Heart left ventricle (tissue), 16 donors: ENCODE data around the gene PYGB. TPM values are rescaled to one million over a fixed set of nuclear protein-coding genes. Genes with fewer than 3 reads are reported as not detected.

Experiments
- ATAC-seq, 4 donors: fragments of 200-7000 bp; cut with Tn5 transposase; one replicate each; pipeline ENCODE4 v1.9.1; 2020 to 2022; ENCODE audit warnings: moderate library complexity in 4 of 4, mild to moderate bottlenecking in 3 of 4, moderate number of reproducible peaks in 1 of 4
- DNase-seq, 5 donors: peaks; one replicate each; pipeline ENCODE4 v3.0.0-alpha.2; 2020
- H3K27ac ChIP-seq, 12 donors: fragments of 200-600 bp; sonication (generic) in 4 of 12; one replicate each; pipeline versions ENCODE4 v1.5.0 to v1.8.0; 2016 to 2022; ENCODE audit warnings: mild to moderate bottlenecking in 2 of 12
- H3K27me3 ChIP-seq, 9 donors: fragments of 200-600 bp; sonication (generic) in 2 of 9; one replicate each; pipeline versions ENCODE4 v1.5.1 to v1.8.0; 2016 to 2022; ENCODE audit warnings: mild to moderate bottlenecking in 3 of 9
- H3K36me3 ChIP-seq, 9 donors: fragments of 200-600 bp; sonication (generic) in 2 of 9; one replicate each; pipeline versions ENCODE4 v1.5.0 to v1.8.0; 2018 to 2022; ENCODE audit warnings: mild to moderate bottlenecking in 2 of 9
- H3K4me1 ChIP-seq, 12 donors: fragments of 200-600 bp; sonication (generic) in 4 of 12; one replicate each; pipeline versions ENCODE4 v1.5.0 to v1.8.0; 2016 to 2022; ENCODE audit warnings: mild to moderate bottlenecking in 3 of 12
- H3K4me3 ChIP-seq, 12 donors: fragments of 200-600 bp; sonication (generic) in 4 of 12; one replicate each; pipeline versions ENCODE4 v1.5.0 to v1.8.0; 2017 to 2022; ENCODE audit warnings: mild to moderate bottlenecking in 9 of 12, moderate library complexity in 4 of 12
- H3K9me3 ChIP-seq, 12 donors: fragments of 200-600 bp; sonication (generic) in 4 of 12; one replicate each; pipeline versions ENCODE4 v1.5.0 to v1.8.0; 2016 to 2022; ENCODE audit warnings: mild to moderate bottlenecking in 1 of 12
- POLR2A ChIP-seq, 2 donors: fragments of 450-650 bp; IDR thresholded peaks; one replicate each; pipeline ENCODE4 v1.6.1; 2017; ENCODE audit warnings: antibody characterized with exemption in 2 of 2, mild to moderate bottlenecking in 2 of 2, moderate library complexity in 2 of 2
- WGBS, 4 donors: extraction: QIAGEN DNeasy Blood & Tissue Kit in 2 of 4; methylation state at CpG; one replicate each; pipeline versions ENCODE4 v1.1.5 to v1.1.7; 2013 to 2018; 5-methylcytosine and 5-hydroxymethylcytosine counted together
- intact Hi-C, 10 donors: fragments of 100-400 bp; cut with DNase I; formaldehyde crosslinking; loops; one replicate each; pipeline versions ENCODE4 v1.11.1 to v1.14.2; 2022
- polyA plus RNA-seq, 2 donors: library from polyadenylated mRNA; stranded (reverse); fragments of 200-250 nt; gene quantifications; one replicate each; pipeline ENCODE4 v1.2.3, GENCODE V29; 2013
- total RNA-seq, 9 donors: library from RNA; depleted of rRNA in 2 of 9; stranded (reverse); fragments of >200 nt in 2 of 9; fragmentation: NEBNext Ultra II Directional in 3 of 9; extraction: Animal tissue kit (Norgen Biotek cat#: 25700) in 3 of 9; gene quantifications; one replicate each; pipeline versions ENCODE4 v1.1.0 to v1.2.4, GENCODE V29; 2016 to 2023
- TF ChIP-seq, protein P1 (sequence below), 12 donors: fragments of 200-600 bp; sonication (generic) in 4 of 12; IDR thresholded peaks; one replicate each; pipeline versions ENCODE4 v1.5.0 to v1.8.0; 2018 to 2022; ENCODE audit warnings: antibody characterized with exemption in 12 of 12, mild to moderate bottlenecking in 5 of 12
- donor health status: ischemic (EF 13 %, LVEDD 7.1; RV severe dilation, severe dysfunction).
- donor health status: healthy with polysubstance abuse.
- donor health status: DM: no; HTN: yes; CAD: no.
- donor health status: DM: no; HTN: no; CAD: no.
- donor health status: ischemic (EF 25% LVEDD 6.9; RV normal size, moderate dysfunction).
- donor health status: ischemic (EF 25% LVEDD 5.7; RV mildly dilated, moderate dysfunction).
- donor health status: healthy.
- donor health status: DM: yes; HTN: yes; CAD: no.
- donor health status: ischemic (EF 35%, LVEDD 5.7; RV mildly dilated, moderate dysfunction).
- donor health status: nonischemic (EF 11% LVEDD 7.7; RV severe dilation, severe dysfunction).
- donor health status: DM: yes; HTN: yes; CAD: no.
- donor health status: PGD.
- donor health status: ischemic (EF 29% LVEDD 5.4; RV normal size, mild dysfunction).
- donor health status: nonischemic (EF 23%, LVEDD 6.1; RV moderate dilation, normal function).

The PYGB gene
- total and polyA plus RNA-seq, 11 donors: 144 to 450 (median 232) TPM

DNA sequence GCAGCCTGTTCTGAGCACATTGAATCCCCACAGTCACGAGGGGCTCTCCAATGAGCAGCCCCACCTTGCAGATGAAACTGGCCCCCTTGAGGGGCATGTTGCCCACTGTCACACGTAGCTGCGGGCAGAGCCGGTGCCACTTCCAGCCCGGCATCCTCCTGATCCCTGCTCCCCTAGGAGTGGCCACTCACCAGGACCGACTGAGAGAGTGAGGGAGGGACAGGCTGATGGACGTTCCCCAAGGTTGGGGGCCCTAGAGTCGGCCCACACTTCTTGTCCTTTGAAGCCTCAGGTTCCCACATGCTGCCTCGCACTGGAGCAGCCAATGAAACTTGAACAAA lies 41.9 kb upstream of the PYGB start:
- Histone ChIP-seq H3K9me3 (peaks cover 0 to 8% (median 0%) of the 10 kb centered on the region in 12 donors), H3K27me3 (no peaks in the 10 kb centered on the region), H3K36me3 (peaks cover 0 to 23% (median 14%) of the 10 kb centered on the region in 9 donors), H3K4me3 (no peak overlapping the region), H3K4me1 (peaks cover 0 to 46% (median 26%) of the 10 kb centered on the region in 12 donors), H3K27ac (peak overlapping the region in 9 of 12 donors; percentile 13 to 74 (median 59))
- intact Hi-C loops: no loop called here
- no peak for TF ChIP-seq POLR2A (IDR thresholded peaks at IDR 0.05)
- TF ChIP-seq, protein P1, sequence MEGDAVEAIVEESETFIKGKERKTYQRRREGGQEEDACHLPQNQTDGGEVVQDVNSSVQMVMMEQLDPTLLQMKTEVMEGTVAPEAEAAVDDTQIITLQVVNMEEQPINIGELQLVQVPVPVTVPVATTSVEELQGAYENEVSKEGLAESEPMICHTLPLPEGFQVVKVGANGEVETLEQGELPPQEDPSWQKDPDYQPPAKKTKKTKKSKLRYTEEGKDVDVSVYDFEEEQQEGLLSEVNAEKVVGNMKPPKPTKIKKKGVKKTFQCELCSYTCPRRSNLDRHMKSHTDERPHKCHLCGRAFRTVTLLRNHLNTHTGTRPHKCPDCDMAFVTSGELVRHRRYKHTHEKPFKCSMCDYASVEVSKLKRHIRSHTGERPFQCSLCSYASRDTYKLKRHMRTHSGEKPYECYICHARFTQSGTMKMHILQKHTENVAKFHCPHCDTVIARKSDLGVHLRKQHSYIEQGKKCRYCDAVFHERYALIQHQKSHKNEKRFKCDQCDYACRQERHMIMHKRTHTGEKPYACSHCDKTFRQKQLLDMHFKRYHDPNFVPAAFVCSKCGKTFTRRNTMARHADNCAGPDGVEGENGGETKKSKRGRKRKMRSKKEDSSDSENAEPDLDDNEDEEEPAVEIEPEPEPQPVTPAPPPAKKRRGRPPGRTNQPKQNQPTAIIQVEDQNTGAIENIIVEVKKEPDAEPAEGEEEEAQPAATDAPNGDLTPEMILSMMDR (IDR thresholded peaks at IDR 0.05): no peak
- ATAC-seq (peak in 3 of 4 donors; percentile 8 to 21 (median 10)), DNase-seq (peak in 1 of 5 donors; percentile 26)
- WGBS, 4 donors: 71 to 87% (median 79%) methylated on average over 7 to 9 of the region's 9 CpGs

DNA sequence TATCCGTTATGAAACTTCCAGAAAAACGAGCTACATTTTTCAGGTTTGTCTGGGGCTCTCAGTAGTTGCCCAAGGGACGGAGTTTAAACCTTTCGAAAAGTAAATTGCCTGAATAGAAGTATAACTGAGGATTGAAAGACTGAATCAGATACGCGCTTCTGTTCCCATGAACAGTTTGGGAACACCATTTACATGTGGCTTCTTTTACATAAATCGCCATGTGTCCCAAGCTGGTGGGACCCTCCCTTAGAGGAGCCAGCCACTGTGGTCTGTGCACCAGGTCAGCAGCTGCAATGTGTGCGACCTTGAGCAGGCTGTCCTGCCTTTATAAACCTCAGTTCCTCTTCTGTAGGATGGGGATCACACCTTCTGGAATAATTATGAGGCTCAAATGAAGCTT lies 41.3 kb upstream of the PYGB start:
- no peak for DNase-seq
- ATAC-seq: no peak
- Histone ChIP-seq H3K27me3 (no peaks in the 10 kb centered on the region), H3K4me1 (peaks cover 0 to 44% (median 25%) of the 10 kb centered on the region in 12 donors), H3K9me3 (peaks cover 0 to 8% (median 0%) of the 10 kb centered on the region in 12 donors), H3K4me3 (no peak overlapping the region), H3K27ac (peak overlapping the region in 5 of 12 donors; percentile 18 to 74 (median 59)), H3K36me3 (peaks cover 0 to 28% (median 19%) of the 10 kb centered on the region in 9 donors)
- intact Hi-C loops: no loop called here
- TF ChIP-seq POLR2A (IDR thresholded peaks at IDR 0.05): no peak
- TF ChIP-seq, protein P1 (IDR thresholded peaks at IDR 0.05): no peak
- 92 to 96% (median 95%) methylated on average over 8 of the region's 8 CpGs for WGBS, 4 donors

DNA sequence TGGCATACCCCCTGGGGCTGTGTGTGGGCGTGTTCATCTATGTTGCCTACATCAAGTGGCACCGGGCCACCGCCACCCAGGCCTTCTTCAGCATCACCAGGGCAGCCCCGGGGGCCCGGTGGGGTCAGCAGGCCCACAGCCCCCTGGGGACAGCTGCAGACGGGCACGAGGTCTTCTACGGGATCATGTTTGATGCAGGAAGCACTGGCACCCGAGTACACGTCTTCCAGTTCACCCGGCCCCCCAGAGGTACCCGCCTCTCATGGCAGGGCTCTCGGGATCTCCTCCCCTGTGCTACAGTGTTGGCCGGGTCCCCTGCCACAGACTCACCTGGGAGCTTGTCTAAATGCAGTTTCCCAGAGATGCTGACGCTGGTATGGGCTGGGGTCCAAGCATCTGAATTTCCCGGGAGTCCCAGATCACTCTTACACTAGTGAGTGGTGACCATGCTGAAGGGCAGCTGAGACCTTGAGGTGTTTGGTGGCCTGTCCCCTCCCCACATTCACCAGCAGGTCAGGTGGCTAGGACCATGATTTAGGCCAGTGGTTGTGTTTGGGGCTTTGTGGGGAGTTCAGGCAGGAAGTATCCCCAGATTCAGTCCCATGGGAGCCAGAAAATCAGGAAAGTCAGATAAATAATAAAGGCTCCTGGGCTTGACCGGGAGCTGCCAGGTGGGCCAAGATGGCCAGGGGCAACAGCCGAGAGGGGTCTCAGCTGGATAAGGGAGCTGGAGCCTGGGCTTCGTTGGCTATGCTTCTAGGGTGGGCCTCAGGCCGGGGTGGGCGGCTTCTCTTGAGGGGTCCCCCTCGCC lies 40.5 kb upstream of the PYGB start:
- ATAC-seq: peak in 1 of 4 donors; percentile 4

More for the DNA sequence above, 40.5 kb upstream of the PYGB start:
- no peak for TF ChIP-seq POLR2A (IDR thresholded peaks at IDR 0.05)
- TF ChIP-seq, protein P1 (IDR thresholded peaks at IDR 0.05): no peak
- no peak overlapping the region for H3K4me3 ChIP-seq
- DNase-seq: no peak
- H3K27ac ChIP-seq: peak overlapping the region in 1 of 12 donors; percentile 20
- peaks cover 0 to 42% (median 24%) of the 10 kb centered on the region in 12 donors for H3K4me1 ChIP-seq
- H3K27me3 ChIP-seq: no peaks in the 10 kb centered on the region
- H3K36me3 ChIP-seq: peaks cover 0 to 36% (median 27%) of the 10 kb centered on the region in 9 donors
- WGBS, 4 donors: 91 to 94% (median 93%) methylated on average over 13 to 22 of the region's 22 CpGs
- intact Hi-C loops: no loop called here
- H3K9me3 ChIP-seq: peaks cover 0 to 7% (median 0%) of the 10 kb centered on the region in 12 donors
